Effector memory CD4-positive, alpha-beta T cell (primary cell): ENCODE measurements around the gene MRPL32.
"Not testable (repeated sequence)": the region's sequence is repeated elsewhere in the genome, so short reads cannot be mapped to it uniquely, and the experiment has no call there.

Experiments used
- DNase-seq, 3 donors: peaks; one replicate each; pipeline ENCODE4 v3.0.0-alpha.2; 2020
- H3K27ac ChIP-seq: 2 replicates; pipeline ENCODE4 v1.7.0; 2013; ENCODE audit warnings: mild to moderate bottlenecking, low read length, moderate library complexity; ENCODE audit not compliant: insufficient read depth, poor library complexity, severe bottlenecking
- H3K27me3 ChIP-seq: replicated peaks from 2 replicates; pipeline ENCODE4 v1.7.0; 2013; ENCODE audit warnings: mild to moderate bottlenecking, low read length; ENCODE audit not compliant: insufficient read depth, control insufficient read depth, poor library complexity, severe bottlenecking
- H3K36me3 ChIP-seq: 2 replicates; pipeline ENCODE4 v1.7.0; 2013; ENCODE audit warnings: mild to moderate bottlenecking, low read length, moderate library complexity; ENCODE audit not compliant: control insufficient read depth, insufficient read depth
- H3K4me1 ChIP-seq: 2 replicates; pipeline ENCODE4 v1.7.0; 2013; ENCODE audit warnings: low read length, mild to moderate bottlenecking; ENCODE audit not compliant: control insufficient read depth, insufficient read depth, poor library complexity, severe bottlenecking
- H3K4me3 ChIP-seq: 2 replicates; pipeline ENCODE4 v1.7.0; 2013; ENCODE audit warnings: low read length, low read depth, mild to moderate bottlenecking; ENCODE audit not compliant: insufficient read depth, poor library complexity, severe bottlenecking
- H3K9me3 ChIP-seq: 2 replicates; pipeline ENCODE4 v1.7.0; 2013; ENCODE audit warnings: mild to moderate bottlenecking, low read length, moderate library complexity; ENCODE audit not compliant: control insufficient read depth
- total RNA-seq, 3 donors: gene quantifications; one replicate each; lab custom pipeline; 2026; lab: John Stamatoyannopoulos, UW

MRPL32 gene
- total RNA-seq = 30.6 to 54.1 (median 35.8) reads per million in 3 donors

DNA sequence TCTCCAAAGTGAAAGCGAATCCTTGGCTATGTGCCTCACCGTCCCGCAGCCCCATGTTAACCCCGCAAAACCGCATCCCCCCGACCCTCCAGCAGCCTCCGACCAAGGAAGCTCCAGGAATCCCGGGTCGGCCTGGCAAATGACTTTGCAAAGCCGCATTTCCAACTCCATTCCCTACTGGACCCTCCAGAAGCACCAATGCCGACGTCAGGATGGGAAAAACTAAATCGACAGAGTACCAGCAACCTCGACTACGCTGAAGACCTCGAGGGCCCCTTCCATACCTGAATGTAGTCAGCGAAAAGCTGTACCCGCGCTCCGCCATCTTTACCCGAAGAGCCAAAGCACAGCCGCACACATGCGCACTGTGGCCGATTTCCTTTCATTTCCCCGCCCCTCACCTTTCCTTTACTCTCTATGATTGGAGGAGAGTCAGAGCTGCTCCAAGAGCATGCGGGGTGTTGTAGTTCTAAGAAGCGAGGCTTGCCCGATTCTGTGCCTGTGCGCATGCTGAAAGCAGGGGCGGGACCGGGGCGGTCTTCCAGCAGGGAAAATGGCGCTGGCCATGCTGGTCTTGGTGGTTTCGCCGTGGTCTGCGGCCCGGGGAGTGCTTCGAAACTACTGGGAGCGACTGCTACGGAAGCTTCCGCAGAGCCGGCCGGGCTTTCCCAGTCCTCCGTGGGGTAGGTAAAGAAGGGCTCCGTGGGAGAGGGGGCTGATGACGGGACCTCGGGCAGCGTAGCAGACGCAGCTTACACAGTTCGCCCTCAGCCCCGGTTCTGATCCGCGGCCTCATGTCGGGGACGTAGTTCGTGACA lies at the start of gene MRPL32, which contains the start of gene PSMA2:
Gene MRPL32 (plus strand): TSS at position 543 of the 818 bp plus-strand sequence. CDS start 11 bp downstream, at position 554.
Gene PSMA2 (minus strand): TSS at position 341 of the 818 bp plus-strand sequence. CDS start 16 bp downstream, at position 325.
- H3K27me3 ChIP-seq = no peaks in the 10 kb centered on the region
- peaks cover 10% of the 10 kb centered on the region for H3K36me3 ChIP-seq
- H3K4me1 ChIP-seq = peaks cover 24% of the 10 kb centered on the region
- peak; percentile 90 to 93 (median 93) for DNase-seq
- no peaks in the 10 kb centered on the region for H3K9me3 ChIP-seq
- peak within 1 kb of the TSS; percentile 77 for H3K27ac ChIP-seq
- H3K4me3 ChIP-seq = peak within 1 kb of the TSS; percentile 69

DNA sequence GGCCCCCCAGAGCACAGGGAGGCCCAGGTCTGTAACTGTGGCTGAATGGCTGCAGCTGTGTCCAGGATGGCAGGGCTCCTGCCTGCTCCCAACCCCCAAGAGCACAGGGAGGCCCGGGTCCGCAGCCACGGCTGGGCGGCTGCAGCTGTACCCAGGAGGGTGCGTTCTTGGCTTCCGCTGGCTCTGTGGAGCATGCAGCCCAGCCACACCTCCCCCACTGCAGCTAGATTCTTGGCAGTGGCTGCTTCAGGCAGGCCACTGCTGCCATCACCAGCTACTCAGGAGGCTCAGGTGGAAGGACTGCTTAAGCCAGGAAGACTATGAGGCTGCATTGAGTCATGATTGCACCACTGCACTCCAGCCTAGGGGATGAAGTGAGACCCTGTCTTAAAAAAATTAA lies 48.2 kb upstream of the MRPL32 start:
- DNase-seq = no peak
- Histone ChIP-seq H3K4me1 (no peaks in the 10 kb centered on the region), H3K27ac (no peak overlapping the region), H3K36me3 (no peaks in the 10 kb centered on the region), H3K9me3 (no peaks in the 10 kb centered on the region), H3K27me3 (no peaks in the 10 kb centered on the region), H3K4me3 (no peak overlapping the region)

DNA sequence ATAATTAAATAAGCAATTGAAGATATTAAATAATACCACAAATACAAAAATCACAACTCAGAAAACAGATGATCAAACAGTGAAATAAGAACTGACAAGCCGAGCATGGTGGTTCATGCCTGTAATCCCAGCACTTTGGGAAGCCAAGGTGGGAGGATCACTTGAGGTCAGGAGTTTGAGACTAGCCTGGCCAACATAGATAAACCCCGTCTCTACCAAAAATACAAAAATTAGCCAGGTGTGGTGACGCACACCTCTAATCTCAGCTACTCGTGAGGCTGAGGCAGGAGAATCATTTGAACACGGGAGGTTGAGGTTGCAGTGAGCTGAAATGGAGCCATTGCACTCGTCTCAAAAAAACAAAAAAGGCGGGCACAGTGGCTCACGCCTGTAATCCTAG lies 47.0 kb upstream of the MRPL32 start:
- H3K27ac ChIP-seq, H3K4me1 ChIP-seq, H3K9me3 ChIP-seq, DNase-seq, H3K36me3 ChIP-seq, H3K27me3 ChIP-seq, H3K4me3 ChIP-seq: not testable (repeated sequence)

DNA sequence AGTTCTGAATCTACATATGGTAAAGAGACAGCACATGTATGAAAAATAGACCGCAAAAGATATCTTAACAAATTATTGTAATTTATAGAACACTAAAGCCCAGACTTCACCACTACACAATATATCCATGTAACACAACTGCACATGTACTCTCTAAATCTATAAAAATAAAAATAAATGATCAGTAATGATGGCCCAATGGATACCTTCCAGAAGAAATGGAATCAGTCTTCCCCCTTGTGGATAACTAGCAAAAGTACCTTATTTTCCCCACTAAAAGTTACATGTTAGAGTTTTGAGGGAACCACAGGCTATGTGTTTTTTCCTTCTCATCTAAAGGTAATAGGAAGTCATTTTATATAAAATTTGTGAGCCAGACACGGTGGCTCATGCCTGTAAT lies 46.0 kb upstream of the MRPL32 start:
- H3K4me1 ChIP-seq = no peaks in the 10 kb centered on the region
- H3K27me3 ChIP-seq = no peaks in the 10 kb centered on the region
- DNase-seq = no peak
- H3K4me3 ChIP-seq = no peak overlapping the region
- H3K36me3 ChIP-seq = no peaks in the 10 kb centered on the region
- no peak overlapping the region for H3K27ac ChIP-seq
- H3K9me3 ChIP-seq = no peaks in the 10 kb centered on the region

DNA sequence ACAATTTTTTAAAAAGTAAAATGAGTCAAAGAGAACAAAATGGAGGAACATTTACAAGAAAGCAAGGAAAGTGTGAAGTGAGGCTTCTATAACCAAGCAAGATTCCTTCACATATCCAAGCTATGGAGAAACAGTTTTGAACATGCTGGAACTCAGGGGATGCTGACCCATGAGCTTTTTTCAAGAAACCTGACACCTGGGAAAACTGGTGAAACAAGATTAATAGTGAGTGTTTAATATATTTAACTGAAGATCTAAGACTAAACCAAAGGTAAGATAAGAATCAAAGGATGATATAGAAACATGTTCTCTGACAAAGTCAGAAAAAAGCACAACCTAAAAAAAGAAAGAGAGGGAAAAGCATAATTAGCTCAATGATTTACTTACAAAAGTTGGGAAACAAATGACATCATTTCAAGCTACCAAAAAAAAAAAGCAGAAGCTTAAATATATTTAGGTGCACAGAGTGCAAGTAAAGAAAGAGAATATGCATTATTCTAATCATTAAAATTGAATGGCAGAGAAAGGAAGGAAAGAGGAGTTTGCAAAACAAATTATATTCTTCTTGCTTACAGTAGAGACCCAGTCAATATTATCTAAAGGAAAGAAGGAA lies 45.2 kb upstream of the MRPL32 start:
- Histone ChIP-seq H3K4me3 (no peak overlapping the region), H3K27me3 (no peaks in the 10 kb centered on the region), H3K36me3 (no peaks in the 10 kb centered on the region), H3K4me1 (no peaks in the 10 kb centered on the region), H3K27ac (no peak overlapping the region), H3K9me3 (no peaks in the 10 kb centered on the region)
- no peak for DNase-seq

DNA sequence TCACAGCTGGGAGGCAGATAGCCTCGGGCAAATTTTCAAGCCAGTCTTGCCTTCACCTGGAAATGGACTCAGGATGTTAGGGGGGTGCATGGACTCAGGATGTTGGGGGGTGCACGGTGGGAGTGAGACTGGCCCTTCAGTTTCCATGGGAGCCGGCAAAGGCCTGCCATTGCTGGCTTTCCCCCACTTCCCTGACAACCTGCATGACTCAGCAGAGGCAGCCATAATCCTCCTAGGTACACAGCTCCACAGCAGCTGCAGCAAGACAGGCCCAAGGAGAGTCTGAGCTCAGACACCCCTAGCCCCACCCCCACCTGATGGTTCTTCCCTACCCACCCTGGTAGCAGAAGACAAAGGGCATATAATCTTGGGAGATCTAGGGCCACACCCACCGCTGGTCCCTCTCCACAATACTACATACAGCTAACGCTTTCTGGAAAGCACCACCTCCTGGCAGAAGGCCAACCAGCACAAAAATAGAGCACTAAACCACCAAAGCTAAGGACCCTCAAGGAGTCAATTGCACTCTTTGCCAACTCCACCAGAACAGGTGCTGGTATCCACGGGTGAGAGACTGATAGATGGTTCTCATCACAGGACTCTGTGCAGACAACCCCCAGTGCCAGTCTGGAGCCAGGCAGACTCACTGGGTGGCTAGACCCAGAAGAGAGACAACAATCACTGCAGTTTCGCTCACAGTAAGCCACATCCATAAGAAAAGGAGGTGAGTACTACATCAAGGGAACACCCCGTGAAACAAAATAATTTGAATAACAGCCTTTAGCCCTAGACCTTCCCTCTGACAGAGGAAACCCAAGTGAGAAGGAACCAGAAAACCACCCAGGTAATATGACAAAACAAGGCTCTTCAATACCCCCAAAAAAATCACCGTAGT lies 38.6 kb upstream of the MRPL32 start:
- no peak overlapping the region for H3K27ac ChIP-seq
- no peaks in the 10 kb centered on the region for H3K27me3 ChIP-seq
- no peaks in the 10 kb centered on the region for H3K36me3 ChIP-seq
- H3K9me3 ChIP-seq = no peaks in the 10 kb centered on the region
- DNase-seq = no peak
- no peak overlapping the region for H3K4me3 ChIP-seq
- no peaks in the 10 kb centered on the region for H3K4me1 ChIP-seq

DNA sequence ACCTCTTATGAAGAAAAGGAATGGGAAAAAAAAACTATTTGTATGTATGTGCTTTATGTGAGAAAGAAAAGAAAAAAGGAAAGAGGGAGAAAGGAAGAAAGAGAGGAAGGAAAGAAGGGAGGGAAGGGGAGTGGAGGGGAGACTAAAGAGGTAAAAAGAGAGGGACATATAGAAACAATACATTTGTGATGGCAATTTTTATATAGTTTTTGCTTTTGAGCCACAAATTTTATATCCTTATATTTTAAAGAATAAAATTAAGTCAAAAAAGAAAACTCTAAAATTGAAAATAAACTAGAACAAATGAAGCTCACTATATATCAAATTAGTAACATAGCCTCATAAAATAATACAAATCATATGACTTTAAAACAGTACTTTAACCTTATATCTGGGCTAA lies 31.3 kb upstream of the MRPL32 start:
- Histone ChIP-seq H3K27ac (no peak overlapping the region), H3K4me3 (no peak overlapping the region), H3K27me3 (no peaks in the 10 kb centered on the region), H3K9me3 (no peaks in the 10 kb centered on the region), H3K36me3 (no peaks in the 10 kb centered on the region), H3K4me1 (no peaks in the 10 kb centered on the region)
- no peak for DNase-seq

DNA sequence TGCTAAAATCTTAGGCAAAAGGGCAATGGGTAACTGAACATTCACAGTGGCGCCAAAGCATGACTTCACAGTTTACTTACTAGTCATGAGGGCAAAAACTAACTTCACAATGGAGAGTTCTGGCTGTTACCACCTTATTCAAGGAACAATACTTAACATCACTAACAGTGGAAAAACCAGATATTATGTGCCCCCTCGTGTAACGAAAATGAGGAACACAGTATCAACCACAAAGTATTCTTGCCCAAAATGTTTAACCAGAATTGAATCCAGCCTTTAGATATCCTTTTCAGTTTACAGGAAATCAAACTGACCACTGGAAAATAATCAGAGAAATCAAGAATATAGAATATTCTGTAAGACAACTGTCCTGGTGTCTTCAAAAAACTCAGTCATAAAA lies 29.8 kb upstream of the MRPL32 start:
- Histone ChIP-seq H3K4me3 (no peak overlapping the region), H3K36me3 (no peaks in the 10 kb centered on the region), H3K27ac (no peak overlapping the region), H3K9me3 (no peaks in the 10 kb centered on the region), H3K27me3 (no peaks in the 10 kb centered on the region), H3K4me1 (no peaks in the 10 kb centered on the region)
- no peak for DNase-seq

DNA sequence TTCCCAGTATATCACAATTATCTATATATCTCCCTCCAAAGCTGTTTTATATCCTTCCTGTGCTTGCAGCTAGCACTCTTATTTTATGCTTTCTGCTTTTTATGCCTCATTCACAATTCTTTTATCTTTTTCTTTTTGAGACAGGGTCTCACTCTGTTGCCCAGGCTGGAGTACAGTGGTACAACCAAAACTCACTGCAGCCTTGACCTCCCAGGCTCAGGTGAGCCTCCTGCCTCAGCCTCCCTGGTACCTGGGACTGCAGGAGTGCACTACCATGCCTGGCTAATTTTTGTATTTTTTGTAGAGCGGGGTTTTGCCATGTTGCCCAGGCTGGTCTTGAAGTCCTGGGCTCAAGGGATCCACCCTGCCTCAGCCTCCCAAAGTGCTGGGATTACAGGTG lies 26.0 kb upstream of the MRPL32 start:
- no peaks in the 10 kb centered on the region for H3K36me3 ChIP-seq
- H3K27ac ChIP-seq = no peak overlapping the region
- DNase-seq = no peak
- no peaks in the 10 kb centered on the region for H3K9me3 ChIP-seq
- H3K27me3 ChIP-seq = no peaks in the 10 kb centered on the region
- no peak overlapping the region for H3K4me3 ChIP-seq
- H3K4me1 ChIP-seq = no peaks in the 10 kb centered on the region
